HepG2 (cell line): ENCODE results near the gene TWNK. TPM values are rescaled to one million over a fixed set of nuclear protein-coding genes. Genes with fewer than 3 reads are reported as not detected.

ENCODE experiments used
- ARNT ChIP-seq: fragments of 450-650 bp; IDR thresholded peaks from 2 replicates; pipeline ENCODE4 v1.6.1; 2017
- CHCHD3 ChIP-seq: sonication (generic); formaldehyde crosslinking; IDR thresholded peaks from 2 replicates; pipeline ENCODE4 v1.8.0; 2022; ENCODE audit warnings: mild to moderate bottlenecking, missing genetic modification reagents, moderate library complexity
- KAT2B ChIP-seq: fragments of 150-350 bp; IDR thresholded peaks from 2 replicates; pipeline ENCODE4 v1.6.1; 2014; ENCODE audit warnings: low read depth, low read length, borderline replicate concordance
- MAFG ChIP-seq: sonication (generic); formaldehyde crosslinking; IDR thresholded peaks from 2 replicates; pipeline ENCODE4 v1.5.1; 2020; ENCODE audit warnings: mild to moderate bottlenecking, missing genetic modification reagents
- ZNF354B ChIP-seq: sonication (generic); formaldehyde crosslinking; IDR thresholded peaks from 2 replicates; pipeline ENCODE4 v1.8.0; 2022; ENCODE audit warnings: mild to moderate bottlenecking, missing genetic modification reagents
- ZNF724P ChIP-seq: sonication (generic); formaldehyde crosslinking; IDR thresholded peaks from 2 replicates; pipeline ENCODE4 v1.8.0; 2022; ENCODE audit warnings: missing genetic modification reagents, borderline replicate concordance
- ZNF766 ChIP-seq: sonication (generic); formaldehyde crosslinking; IDR thresholded peaks from 2 replicates; pipeline ENCODE4 v1.5.0; 2020; ENCODE audit warnings: missing genetic modification reagents, borderline replicate concordance
- ZSCAN22 ChIP-seq: sonication (generic); formaldehyde crosslinking; IDR thresholded peaks from 2 replicates; pipeline ENCODE4 v1.4.0; 2020; ENCODE audit warnings: mild to moderate bottlenecking, missing genetic modification reagents
- polyA plus RNA-seq, 8 experiments: library from polyadenylated mRNA; depleted of rRNA in 3 of 8; stranded (reverse) in 7 of 8; unstranded in 1 of 8; fragments of >200 nt; fragmentation: Illumina TruSeq in 4 of 8; extraction: Trizol in 4 of 8; gene quantifications; 2 replicates each; pipeline versions ENCODE4 v1.2.1 to v1.2.3, GENCODE V29; 2011 to 2016; ENCODE audit warnings: low read depth in 4 of 8, missing spikeins in 1 of 8, mixed read lengths in 1 of 8; ENCODE audit not compliant: insufficient read depth in 1 of 8
- total RNA-seq, 5 experiments: library from RNA; depleted of rRNA; stranded (reverse); fragments of >200 nt; fragmentation: Illumina TruSeq; extraction: Trizol; gene quantifications; 2 replicates each; pipeline ENCODE4 v1.2.3, GENCODE V29; 2016; ENCODE audit warnings: low read depth in 1 of 5
- TF ChIP-seq, protein P1 (sequence below): sonication (generic); formaldehyde crosslinking; conservative IDR thresholded peaks from 2 replicates; pipeline ENCODE4 v1.4.0; 2020; ENCODE audit warnings: mild to moderate bottlenecking, missing genetic modification reagents, moderate library complexity
- TF ChIP-seq, protein P2 (sequence below): sonication (generic); formaldehyde crosslinking; conservative IDR thresholded peaks from 2 replicates; pipeline ENCODE4 v1.4.0; 2020; ENCODE audit warnings: missing genetic modification reagents
- TF ChIP-seq, protein P3 (sequence below): sonication (generic); formaldehyde crosslinking; conservative IDR thresholded peaks from 2 replicates; pipeline ENCODE4 v1.8.0; 2022; ENCODE audit warnings: low read depth, missing genetic modification reagents
- TF ChIP-seq, protein P4 (sequence below): sonication (generic); formaldehyde crosslinking; IDR thresholded peaks from 2 replicates; pipeline ENCODE4 v1.4.0; 2020; ENCODE audit warnings: missing genetic modification reagents, borderline replicate concordance
- TF ChIP-seq, protein P5 (sequence below): sonication (generic); formaldehyde crosslinking; IDR thresholded peaks from 2 replicates; pipeline ENCODE4 v1.4.0; 2020; ENCODE audit warnings: missing genetic modification reagents

Gene TWNK
- total and polyA plus RNA-seq, 2 of the 13 experiments (the other 11 are each of a cell fraction or from before 2014, with no cell fraction given) = 10.7 to 16.5 TPM

DNA sequence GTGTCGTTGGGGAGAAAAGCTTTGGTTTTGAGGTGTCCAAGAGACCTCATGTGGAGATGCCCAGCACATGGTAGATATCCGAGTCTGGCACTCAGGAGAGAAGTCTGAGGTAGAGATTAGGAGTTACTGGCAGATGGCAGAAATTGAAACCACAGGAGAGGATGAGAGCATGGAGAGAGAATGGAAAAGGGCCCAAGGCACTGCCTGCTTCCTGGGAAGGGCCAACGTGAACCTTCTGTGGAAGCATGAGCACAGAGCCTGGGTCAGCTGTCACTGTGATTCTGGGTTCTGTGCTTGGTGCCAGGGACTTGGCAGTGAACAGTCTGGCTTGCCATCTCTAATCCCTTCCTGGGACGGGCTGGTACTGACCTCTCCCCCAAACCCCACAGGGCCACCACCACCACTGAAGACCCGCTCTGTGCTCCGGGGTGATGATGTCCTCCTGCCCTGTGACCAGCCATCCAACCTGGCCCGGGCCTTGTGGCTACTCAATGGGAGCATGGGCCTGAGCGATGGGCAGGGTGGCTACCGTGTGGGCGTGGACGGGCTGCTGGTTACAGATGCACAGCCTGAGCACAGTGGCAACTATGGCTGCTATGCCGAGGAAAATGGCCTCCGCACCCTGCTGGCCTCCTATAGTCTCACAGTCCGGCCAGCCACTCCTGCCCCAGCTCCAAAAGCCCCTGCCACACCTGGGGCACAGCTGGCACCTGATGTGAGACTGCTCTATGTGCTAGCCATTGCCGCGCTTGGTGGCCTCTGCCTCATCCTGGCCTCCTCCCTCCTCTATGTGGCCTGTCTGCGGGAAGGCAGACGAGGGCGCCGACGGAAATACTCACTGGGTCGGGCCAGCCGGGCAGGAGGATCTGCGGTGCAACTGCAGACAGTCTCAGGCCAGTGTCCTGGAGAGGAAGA is 4.2 kb upstream of the TWNK start (continued):
- TF ChIP-seq, protein P1, sequence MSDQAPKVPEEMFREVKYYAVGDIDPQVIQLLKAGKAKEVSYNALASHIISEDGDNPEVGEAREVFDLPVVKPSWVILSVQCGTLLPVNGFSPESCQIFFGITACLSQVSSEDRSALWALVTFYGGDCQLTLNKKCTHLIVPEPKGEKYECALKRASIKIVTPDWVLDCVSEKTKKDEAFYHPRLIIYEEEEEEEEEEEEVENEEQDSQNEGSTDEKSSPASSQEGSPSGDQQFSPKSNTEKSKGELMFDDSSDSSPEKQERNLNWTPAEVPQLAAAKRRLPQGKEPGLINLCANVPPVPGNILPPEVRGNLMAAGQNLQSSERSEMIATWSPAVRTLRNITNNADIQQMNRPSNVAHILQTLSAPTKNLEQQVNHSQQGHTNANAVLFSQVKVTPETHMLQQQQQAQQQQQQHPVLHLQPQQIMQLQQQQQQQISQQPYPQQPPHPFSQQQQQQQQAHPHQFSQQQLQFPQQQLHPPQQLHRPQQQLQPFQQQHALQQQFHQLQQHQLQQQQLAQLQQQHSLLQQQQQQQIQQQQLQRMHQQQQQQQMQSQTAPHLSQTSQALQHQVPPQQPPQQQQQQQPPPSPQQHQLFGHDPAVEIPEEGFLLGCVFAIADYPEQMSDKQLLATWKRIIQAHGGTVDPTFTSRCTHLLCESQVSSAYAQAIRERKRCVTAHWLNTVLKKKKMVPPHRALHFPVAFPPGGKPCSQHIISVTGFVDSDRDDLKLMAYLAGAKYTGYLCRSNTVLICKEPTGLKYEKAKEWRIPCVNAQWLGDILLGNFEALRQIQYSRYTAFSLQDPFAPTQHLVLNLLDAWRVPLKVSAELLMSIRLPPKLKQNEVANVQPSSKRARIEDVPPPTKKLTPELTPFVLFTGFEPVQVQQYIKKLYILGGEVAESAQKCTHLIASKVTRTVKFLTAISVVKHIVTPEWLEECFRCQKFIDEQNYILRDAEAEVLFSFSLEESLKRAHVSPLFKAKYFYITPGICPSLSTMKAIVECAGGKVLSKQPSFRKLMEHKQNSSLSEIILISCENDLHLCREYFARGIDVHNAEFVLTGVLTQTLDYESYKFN = no peak
- TF ChIP-seq KAT2B (no peak), MAFG (no peak), CHCHD3 (no peak), ZNF354B (no peak), ZNF766 (CRISPR knock-in tag) (no peak), ARNT (no peak), ZSCAN22 (no peak), ZNF724P (CRISPR knock-in tag) (no peak)
- TF ChIP-seq, protein P2, sequence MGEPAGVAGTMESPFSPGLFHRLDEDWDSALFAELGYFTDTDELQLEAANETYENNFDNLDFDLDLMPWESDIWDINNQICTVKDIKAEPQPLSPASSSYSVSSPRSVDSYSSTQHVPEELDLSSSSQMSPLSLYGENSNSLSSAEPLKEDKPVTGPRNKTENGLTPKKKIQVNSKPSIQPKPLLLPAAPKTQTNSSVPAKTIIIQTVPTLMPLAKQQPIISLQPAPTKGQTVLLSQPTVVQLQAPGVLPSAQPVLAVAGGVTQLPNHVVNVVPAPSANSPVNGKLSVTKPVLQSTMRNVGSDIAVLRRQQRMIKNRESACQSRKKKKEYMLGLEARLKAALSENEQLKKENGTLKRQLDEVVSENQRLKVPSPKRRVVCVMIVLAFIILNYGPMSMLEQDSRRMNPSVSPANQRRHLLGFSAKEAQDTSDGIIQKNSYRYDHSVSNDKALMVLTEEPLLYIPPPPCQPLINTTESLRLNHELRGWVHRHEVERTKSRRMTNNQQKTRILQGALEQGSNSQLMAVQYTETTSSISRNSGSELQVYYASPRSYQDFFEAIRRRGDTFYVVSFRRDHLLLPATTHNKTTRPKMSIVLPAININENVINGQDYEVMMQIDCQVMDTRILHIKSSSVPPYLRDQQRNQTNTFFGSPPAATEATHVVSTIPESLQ (CRISPR knock-in tag) = no peak
- TF ChIP-seq, protein P3, sequence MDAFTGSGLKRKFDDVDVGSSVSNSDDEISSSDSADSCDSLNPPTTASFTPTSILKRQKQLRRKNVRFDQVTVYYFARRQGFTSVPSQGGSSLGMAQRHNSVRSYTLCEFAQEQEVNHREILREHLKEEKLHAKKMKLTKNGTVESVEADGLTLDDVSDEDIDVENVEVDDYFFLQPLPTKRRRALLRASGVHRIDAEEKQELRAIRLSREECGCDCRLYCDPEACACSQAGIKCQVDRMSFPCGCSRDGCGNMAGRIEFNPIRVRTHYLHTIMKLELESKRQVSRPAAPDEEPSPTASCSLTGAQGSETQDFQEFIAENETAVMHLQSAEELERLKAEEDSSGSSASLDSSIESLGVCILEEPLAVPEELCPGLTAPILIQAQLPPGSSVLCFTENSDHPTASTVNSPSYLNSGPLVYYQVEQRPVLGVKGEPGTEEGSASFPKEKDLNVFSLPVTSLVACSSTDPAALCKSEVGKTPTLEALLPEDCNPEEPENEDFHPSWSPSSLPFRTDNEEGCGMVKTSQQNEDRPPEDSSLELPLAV (CRISPR knock-in tag) = no peak
- TF ChIP-seq, protein P4, sequence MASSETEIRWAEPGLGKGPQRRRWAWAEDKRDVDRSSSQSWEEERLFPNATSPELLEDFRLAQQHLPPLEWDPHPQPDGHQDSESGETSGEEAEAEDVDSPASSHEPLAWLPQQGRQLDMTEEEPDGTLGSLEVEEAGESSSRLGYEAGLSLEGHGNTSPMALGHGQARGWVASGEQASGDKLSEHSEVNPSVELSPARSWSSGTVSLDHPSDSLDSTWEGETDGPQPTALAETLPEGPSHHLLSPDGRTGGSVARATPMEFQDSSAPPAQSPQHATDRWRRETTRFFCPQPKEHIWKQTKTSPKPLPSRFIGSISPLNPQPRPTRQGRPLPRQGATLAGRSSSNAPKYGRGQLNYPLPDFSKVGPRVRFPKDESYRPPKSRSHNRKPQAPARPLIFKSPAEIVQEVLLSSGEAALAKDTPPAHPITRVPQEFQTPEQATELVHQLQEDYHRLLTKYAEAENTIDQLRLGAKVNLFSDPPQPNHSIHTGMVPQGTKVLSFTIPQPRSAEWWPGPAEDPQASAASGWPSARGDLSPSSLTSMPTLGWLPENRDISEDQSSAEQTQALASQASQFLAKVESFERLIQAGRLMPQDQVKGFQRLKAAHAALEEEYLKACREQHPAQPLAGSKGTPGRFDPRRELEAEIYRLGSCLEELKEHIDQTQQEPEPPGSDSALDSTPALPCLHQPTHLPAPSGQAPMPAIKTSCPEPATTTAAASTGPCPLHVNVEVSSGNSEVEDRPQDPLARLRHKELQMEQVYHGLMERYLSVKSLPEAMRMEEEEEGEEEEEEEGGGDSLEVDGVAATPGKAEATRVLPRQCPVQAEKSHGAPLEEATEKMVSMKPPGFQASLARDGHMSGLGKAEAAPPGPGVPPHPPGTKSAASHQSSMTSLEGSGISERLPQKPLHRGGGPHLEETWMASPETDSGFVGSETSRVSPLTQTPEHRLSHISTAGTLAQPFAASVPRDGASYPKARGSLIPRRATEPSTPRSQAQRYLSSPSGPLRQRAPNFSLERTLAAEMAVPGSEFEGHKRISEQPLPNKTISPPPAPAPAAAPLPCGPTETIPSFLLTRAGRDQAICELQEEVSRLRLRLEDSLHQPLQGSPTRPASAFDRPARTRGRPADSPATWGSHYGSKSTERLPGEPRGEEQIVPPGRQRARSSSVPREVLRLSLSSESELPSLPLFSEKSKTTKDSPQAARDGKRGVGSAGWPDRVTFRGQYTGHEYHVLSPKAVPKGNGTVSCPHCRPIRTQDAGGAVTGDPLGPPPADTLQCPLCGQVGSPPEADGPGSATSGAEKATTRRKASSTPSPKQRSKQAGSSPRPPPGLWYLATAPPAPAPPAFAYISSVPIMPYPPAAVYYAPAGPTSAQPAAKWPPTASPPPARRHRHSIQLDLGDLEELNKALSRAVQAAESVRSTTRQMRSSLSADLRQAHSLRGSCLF = no peak
- TF ChIP-seq, protein P5, sequence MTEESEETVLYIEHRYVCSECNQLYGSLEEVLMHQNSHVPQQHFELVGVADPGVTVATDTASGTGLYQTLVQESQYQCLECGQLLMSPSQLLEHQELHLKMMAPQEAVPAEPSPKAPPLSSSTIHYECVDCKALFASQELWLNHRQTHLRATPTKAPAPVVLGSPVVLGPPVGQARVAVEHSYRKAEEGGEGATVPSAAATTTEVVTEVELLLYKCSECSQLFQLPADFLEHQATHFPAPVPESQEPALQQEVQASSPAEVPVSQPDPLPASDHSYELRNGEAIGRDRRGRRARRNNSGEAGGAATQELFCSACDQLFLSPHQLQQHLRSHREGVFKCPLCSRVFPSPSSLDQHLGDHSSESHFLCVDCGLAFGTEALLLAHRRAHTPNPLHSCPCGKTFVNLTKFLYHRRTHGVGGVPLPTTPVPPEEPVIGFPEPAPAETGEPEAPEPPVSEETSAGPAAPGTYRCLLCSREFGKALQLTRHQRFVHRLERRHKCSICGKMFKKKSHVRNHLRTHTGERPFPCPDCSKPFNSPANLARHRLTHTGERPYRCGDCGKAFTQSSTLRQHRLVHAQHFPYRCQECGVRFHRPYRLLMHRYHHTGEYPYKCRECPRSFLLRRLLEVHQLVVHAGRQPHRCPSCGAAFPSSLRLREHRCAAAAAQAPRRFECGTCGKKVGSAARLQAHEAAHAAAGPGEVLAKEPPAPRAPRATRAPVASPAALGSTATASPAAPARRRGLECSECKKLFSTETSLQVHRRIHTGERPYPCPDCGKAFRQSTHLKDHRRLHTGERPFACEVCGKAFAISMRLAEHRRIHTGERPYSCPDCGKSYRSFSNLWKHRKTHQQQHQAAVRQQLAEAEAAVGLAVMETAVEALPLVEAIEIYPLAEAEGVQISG = no peak
